HG03521 (cell line): ENCODE measurements around the gene TXNDC15.

Source experiments
- ATAC-seq: cut with Tn5 transposase; IDR thresholded peaks from one replicate; pipeline ENCODE4 v1.9.1; 2021; ENCODE audit warnings: mild to moderate bottlenecking, moderate library complexity; ENCODE audit not compliant: unreplicated experiment

TXNDC15 gene

DNA sequence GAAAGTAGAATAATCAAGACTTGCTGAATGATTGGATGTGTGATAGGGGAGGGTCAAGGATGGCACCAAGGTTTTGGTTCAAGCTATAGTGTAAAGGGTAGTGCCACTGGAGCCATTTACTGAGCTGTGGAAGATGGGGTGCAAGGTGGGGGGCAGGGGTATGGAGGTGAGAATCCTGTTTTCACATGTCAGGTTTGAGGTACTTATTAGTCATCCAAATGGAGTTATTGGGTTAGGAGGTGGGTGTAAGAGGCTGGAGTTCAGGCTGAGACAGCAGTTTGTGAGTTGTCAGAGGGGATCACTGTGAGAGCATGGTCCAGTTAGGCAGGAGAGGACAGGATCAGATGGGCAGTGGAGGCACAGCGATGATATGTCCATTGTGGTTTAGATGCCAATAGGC is 39.6 kb downstream of the TXNDC15 start:
- ATAC-seq: no peak

DNA sequence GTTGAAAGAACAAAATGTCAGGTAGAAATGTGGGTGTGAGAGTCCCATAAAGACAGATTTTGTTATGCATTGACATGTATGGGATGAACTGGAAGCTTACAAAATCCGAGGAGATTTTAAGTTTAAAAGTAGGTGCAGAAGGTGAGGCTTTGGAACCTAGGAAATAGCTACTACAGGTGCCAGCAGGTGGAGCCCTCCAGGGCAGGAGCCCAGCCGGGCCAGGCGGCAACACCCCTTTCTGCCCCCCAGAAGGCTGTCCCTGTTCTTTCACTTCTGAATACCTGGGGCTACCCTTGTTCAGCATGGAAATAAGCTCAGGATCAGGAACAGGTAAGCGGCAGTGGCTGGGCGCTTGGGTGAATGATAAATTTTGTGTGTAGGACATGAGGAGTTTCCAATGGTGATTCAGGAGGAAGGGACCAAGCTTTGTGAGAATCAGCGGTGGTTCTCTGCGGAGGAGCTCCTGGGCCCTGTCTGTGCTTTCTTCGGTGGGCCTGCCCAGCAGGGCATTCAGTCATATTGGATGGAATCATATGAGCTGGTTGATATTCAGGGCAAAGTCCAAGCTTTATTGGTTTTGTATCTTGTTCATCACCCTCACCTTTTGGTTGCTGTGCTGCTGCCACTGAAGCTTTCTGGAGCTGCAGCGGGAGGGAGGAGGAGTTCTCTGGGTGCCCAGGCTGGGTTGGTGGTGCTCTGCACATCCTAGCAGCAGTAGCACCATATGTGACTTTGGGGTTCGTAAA is 43.1 kb downstream of the TXNDC15 start:
- no peak for ATAC-seq

DNA sequence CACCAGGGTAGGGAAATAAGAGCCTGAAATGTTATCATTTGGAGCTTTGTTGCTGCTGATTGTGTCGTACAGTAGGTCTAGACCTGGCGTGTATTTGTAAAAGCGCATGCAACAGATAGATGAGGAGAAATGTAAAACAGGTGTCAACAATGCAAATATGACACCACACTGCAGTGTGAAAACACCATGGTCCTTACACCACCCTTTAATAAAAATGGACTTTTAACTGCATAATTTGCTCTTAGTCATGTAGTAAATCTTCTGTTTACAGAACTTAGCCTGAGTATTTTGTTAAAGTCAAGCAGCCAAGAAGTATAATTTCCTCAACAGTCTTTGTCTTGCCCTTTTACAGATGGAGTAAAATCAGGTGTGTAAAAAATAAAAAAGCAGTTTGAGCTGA is 44.7 kb downstream of the TXNDC15 start:
- no peak for ATAC-seq

DNA sequence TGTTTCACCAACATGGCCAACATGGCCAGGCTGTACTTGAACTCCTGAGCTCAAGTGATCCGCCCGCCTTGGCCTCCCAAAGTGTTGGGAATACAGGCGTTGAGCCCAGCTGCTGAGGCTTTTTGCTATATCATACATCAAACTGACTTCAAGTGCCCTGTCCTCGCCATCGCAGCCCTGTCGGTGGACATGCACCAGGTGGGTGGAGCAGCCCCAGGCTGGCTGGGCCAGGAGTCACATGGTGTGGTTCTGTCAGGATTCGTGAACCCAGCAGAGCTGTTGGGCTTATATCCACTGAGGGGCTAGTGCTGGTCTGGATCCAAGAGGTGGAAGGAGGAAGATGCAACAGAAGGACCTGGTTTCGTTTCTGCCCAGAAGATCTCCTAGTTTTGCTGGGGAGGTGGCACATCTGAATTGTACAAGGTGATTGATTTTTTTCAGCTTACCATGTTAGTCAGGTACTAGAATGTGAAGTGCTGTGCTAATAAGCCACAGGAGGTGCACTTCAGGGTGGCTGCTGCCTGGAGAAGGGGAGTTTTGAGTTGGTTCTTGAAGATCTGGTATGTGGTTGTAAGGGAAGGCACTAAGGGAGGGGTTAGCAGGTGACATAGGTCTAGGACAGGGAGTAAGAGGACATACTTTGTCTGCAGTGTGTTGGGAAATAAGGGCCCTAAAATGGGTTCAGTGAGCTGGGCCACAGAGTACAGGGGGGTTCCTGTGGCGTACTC is 46.8 kb downstream of the TXNDC15 start:
- no peak for ATAC-seq

DNA sequence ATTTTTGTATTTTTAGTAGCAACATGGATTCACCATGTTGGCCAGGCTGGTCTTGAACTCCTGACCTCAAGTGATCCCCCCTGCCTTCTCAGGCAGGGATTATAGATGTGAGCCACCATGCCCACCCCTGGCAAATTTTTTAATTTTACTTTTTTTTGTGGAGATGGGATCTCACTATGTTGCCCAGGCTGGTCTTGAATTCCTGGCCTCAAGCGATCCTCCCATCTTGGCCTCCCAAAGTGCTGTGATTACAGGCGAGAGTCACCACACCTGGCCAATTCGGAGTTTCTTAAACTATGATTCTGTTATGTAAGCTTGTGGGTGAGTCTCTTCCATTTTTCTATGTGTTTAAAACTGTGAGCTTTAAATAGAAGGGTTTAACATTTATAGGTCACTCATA is 58.3 kb downstream of the TXNDC15 start:
- no peak for ATAC-seq

DNA sequence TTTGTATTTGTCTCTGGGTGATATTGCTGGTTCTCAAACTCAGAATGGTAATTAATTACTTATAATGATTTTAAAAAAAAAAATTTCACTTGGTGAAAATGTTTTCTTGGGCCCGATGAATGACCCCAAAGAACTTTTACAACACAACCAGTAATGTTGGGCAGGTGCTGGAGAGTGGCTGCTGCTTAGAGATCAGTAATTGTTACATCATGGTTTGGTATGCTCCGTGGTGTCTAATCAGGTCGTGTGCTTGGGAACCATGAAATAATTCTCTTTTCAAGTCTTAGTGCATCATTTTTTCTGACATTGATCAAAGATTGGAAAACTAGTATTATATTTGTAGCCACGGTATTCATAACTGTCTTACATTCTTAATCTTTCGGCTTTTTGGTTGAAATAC is 60.0 kb downstream of the TXNDC15 start:
- no peak for ATAC-seq

DNA sequence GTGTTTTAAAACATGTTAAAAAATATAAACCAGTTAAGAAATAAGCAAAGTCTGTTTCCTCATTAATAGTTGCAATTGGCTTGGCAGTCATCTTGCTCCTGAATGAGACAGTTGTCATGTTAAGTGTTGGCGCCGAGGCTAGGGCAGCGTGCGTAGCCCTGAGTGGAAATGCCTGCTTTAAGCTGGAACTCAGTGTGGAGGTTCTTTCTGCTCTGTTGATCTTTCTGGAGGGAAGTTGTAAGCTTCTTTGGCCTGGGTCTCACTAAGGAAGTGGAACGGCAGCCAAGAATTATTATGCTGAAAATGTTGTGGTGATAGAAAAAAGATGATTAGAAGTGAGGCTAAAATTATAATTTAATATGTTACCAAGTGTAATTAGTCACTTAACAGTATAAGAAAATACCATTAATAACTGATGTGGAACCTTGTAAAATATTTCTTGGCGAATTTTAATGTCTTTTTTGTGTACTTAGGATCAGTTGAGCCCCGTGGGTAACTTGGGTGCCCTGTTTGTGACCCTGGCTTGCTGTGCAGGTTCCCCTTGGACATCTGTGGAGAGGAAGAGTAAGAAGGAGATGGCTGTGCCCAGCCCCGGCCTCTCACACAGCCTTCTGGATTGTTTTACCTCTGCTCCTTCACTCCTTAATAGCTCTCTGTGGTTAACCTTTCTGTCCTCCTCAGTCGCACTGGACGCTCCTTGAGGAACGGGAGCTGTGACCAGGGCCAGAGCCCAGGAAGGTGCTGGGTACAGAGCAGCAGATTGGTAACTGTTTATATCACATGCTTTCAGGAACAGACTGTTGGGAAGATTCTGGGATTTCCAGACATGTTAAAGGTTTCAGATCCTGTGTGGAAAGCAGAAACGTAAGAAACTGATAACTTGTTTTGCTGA is 61.8 kb downstream of the TXNDC15 start:
- no peak for ATAC-seq

DNA sequence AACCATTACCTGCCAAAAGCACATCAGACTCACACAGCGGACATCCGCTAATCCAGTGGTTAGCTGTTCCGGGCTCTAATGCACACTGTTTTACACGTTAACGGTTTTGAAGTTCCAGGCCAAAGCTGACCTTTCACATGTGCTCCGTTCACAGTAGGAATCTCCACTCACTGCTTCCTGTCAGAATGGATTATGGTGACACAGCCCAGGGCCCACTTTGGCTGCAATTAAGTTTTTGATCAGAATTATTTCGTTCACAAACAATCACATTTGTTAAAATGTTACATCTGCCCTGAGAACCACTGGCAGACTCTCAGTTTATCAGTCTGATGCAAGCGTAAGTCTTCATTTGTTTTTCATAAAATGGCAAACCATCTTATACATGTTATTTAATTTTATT is 63.4 kb downstream of the TXNDC15 start:
- no peak for ATAC-seq

DNA sequence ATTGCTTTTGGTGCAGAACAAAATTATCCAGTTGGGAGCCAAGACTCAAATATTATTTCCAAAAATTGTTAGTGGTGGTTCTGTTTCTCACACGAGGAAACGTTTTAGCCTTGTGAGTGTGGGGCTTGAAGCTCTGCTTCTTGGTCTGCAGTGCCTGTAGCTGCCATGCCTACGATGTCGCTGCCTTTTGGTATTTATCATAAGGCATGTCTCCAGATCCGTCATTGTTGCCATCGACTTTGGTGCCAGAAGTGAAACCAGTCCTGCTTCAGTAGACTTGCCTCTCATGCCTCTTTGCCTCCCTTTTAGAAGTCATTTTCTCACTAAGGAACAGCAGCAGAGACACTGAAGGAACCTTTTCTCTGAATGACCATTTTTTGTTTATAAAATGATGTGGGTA is 63.9 kb downstream of the TXNDC15 start:
- no peak for ATAC-seq

DNA sequence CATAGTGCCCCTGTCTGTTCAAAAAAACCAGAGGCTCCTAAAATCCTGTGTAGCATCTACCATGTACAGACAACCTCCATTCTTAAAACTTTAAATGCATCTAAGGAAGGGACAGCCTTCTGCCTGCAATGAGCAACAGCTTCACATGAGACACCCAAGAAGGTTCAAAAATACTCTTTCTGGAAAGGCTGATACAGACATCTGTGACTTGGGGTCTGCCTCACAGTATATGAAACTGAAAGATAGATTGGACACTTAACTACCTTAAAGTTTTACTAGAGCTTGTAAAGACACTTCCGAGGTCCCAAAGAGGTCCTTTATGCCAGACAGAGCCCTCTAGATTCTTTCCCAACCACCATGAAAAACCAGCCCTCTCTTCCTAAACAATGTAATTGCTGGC is 65.3 kb downstream of the TXNDC15 start:
- ATAC-seq: no peak

DNA sequence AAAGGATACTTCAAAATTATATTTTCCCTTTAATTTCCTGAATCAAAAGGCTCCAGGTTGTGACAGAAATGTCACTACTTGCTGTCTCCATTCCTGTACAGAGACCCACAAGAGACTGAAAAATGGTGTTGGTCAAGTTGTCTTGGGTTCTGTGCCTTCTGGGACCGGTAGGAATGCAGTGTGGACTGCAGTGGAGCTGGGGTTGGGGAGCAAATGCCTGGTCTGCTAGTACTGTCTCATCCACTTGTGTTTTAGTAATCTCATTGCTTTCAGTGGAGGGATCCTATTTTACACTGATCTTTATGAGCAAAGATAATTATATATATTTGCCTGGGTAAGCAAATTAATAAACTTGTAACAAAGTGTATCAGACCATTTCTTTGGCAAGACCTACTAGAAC is 69.4 kb downstream of the TXNDC15 start:
- ATAC-seq: no peak

DNA sequence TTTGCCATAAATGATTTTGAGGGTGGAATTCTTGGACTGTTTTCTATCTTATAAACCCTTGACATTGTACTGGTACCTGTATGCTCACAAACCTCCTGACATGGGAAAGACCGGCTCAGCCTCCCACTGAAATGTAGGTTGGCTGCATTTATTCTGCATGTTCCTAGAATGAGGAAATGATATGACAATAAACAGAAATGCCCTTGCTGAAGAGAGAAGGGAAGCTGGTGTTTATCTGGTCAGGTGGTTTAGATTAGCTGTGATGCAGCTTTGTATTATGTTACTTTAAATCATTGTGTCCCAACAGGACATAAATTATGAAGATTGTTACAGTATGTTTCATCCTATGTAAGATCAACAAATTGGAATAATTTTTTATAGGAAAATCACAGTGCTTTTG is 70.5 kb downstream of the TXNDC15 start:
- ATAC-seq: no peak

DNA sequence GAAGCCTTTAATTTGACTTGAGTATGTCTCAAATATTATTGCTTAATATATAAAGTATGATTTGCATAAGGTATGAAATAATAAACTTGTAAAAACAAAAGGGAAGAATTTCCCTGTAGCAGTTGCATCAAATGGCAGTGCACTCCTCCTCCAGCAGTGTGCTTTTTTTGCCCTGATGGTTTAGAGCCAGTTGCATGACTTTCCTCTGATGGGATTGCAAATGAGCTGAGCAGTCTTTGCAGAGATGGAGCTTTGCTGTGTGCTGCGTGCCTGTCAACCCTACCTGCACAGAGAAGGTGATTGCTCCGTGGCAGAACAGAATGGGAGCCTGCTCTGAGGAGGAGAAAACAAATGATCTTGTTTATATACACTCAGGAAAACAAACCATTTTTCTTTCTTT is 70.9 kb downstream of the TXNDC15 start:
- ATAC-seq: no peak

DNA sequence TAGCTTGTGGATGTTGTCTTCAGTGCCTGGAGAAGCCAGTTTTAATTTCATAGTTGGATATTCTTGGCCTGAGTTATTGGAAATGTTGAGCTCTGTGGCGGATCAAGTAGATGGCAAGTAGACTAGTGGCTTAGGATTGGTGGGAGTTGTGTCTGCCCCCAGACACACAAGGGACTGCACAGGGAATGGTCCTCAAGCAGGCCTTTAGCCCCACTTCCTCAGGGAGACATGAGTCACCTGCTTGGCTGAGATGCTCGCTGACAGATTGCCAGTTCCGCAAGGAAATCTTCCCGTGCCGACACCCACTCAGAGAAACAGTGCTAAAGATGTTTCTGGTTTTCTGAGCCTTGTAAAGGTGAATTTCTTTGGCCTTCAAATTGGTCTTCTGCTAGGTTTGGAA is 74.7 kb downstream of the TXNDC15 start:
- ATAC-seq: no peak

DNA sequence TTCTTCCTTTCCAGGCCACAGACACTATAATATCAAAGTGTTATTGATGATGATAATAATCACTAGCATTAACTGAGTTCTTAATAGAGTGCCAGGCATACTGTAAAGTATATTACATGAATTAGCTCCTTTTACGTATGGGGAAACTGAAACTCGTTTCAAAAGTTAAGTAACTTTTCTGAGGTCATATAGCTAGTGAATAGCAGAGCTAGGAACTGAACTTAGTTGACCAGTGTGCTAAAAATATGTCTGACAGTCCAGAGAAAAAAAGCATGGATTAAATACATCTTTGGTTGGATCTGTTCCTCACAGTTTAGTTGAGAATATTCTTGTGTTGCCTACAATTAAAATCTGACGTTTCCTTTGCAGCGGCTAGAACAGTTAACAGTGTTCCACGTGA is 75.1 kb downstream of the TXNDC15 start:
- ATAC-seq: no peak
